ENCODE data around the gene HAUS2.

DNA sequence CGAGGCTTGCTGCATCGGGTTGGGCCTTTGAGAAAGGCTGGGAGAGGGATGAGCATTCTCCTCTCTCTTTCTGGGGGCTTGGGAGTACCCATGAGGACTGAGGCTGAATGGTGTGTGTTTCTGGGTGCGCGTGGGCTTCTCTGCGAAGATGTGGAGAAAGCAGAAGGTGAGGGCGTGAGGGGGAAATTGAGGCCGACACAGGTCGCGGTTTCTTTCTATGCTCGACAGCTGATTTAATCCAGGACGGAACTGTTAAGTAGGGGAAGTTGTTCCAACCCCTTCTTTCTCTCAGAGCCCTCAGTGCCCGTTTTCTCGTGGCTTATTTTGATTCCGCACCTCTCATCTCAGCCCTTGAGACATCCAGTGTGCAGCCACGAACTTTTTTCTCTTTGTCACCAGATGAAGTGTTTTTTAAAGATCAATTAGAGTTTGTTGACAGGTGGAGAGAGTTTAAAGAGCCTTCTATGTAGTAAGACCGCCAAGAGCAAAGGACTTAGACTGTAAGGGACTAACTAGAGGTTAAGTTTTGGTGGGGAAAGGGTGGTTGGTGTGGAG, 27.5 kb downstream of the HAUS2 start:
- TF ChIP-seq, protein P1, sequence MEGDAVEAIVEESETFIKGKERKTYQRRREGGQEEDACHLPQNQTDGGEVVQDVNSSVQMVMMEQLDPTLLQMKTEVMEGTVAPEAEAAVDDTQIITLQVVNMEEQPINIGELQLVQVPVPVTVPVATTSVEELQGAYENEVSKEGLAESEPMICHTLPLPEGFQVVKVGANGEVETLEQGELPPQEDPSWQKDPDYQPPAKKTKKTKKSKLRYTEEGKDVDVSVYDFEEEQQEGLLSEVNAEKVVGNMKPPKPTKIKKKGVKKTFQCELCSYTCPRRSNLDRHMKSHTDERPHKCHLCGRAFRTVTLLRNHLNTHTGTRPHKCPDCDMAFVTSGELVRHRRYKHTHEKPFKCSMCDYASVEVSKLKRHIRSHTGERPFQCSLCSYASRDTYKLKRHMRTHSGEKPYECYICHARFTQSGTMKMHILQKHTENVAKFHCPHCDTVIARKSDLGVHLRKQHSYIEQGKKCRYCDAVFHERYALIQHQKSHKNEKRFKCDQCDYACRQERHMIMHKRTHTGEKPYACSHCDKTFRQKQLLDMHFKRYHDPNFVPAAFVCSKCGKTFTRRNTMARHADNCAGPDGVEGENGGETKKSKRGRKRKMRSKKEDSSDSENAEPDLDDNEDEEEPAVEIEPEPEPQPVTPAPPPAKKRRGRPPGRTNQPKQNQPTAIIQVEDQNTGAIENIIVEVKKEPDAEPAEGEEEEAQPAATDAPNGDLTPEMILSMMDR (IDR thresholded peaks at IDR 0.05) = no peak
- no peak for TF ChIP-seq POLR2A (IDR thresholded peaks at IDR 0.05)
